SK-N-MC (cell line): ENCODE results near the gene KRT40.

Source experiments
- EZH2 ChIP-seq: fragments of 200-600 bp; sonication (generic); IDR thresholded peaks from one replicate; pipeline ENCODE4 v1.6.1; 2017; ENCODE audit warnings: antibody characterized with exemption
- FOXP2 ChIP-seq: optimal IDR thresholded peaks from 2 replicates; pipeline ENCODE3; 2011; ENCODE audit warnings: mild to moderate bottlenecking, moderate library complexity; ENCODE audit not compliant: insufficient read depth; ENCODE audit errors: extremely low read length, control extremely low read depth
- POLR2AphosphoS5 ChIP-seq: IDR thresholded peaks from 2 replicates; pipeline ENCODE4 v1.6.1; 2012; ENCODE audit warnings: mild to moderate bottlenecking, low read depth, low read length, borderline replicate concordance

GRCh38 chr17:40975516-40975915 is 8.6 kb downstream of the KRT40 start:
- TF ChIP-seq POLR2AphosphoS5, result no peak
- TF ChIP-seq EZH2, result no peak
- TF ChIP-seq FOXP2, result no peak
